GM20431 (cell line): ENCODE data around the gene SPRR3.

Experiments used
- in situ Hi-C: fragments of 300-500 bp; cut with MseI, MboI; formaldehyde crosslinking; loops from one replicate; pipeline ENCODE4 v1.15.0; 2020; ENCODE audit warnings: low sequenced_read_pairs; ENCODE audit not compliant: unreplicated experiment

Gene SPRR3

DNA sequence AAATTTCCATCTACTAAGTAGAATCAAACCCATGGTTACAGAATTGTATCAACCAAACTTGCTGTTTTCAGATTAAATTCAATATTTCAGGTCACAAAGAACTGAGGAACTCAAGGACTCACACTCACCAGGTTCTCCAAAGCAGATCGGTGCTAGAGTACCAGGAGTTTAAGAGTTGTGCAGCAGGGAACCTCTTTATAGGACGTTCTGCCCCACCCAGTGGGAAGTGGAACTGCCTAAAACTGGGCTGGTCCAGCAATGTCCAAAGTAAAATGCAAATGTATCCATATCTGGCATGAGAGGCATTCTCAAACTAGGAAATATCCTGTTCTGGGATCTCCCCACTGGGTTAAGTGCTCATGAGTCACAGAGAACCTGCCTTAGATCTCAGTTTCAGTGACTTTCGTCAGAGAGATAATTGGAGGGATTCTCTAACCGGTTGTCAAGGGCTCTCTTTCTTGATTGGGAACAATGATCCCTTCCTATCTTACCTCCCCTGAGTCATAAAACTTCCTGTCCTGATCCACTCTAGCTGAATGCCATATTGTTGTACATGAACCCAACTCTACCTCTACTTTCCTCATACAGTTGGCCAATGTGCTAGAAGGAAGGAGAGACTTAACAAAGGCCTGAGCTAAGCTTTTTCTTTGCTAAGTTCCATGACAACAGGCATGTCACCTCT, 39.5 kb downstream of the SPRR3 start, which contains the start of gene SPRR2D:
Gene SPRR2D (minus strand): TSS at position 171 of the 682 bp plus-strand sequence. CDS start 774 bp downstream, outside the sequence.
- in situ Hi-C loops: no loop called here

DNA sequence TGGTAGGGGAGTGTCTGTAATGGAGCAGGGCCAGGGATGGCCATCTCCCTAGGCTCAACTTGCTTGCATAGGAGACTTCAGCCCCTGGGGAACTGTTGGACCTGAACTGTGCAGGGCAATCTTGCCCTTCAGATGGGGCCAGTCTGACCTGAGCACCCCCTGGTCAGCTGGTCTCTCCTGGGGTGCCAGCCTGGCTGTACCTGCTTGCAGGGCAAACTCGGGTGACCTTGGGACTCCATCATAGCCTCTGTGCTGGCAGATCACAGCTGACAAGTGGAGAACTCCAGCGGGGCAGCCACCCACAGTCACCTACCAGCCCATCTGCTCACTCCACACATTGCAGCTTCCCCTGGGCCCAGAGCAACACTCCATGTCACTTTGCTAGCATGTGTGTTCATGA, 47.7 kb downstream of the SPRR3 start:
- in situ Hi-C loops: no loop called here
